GM12891 (cell line): ENCODE results near the gene NRP2.

Experiments used
- PAX5 ChIP-seq: IDR thresholded peaks from 2 replicates; pipeline ENCODE4 v1.6.1; 2011; ENCODE audit warnings: low read length, moderate library complexity, mild to moderate bottlenecking; ENCODE audit not compliant: insufficient read depth, severe bottlenecking
- POLR2A ChIP-seq: IDR thresholded peaks from 2 replicates; pipeline ENCODE4 v1.6.1; 2011; ENCODE audit warnings: low read depth, low read length, control low read depth
- POLR2AphosphoS5 ChIP-seq: IDR thresholded peaks from 2 replicates; pipeline ENCODE4 v1.6.1; 2011; ENCODE audit warnings: low read depth, low read length, control low read depth
- POU2F2 ChIP-seq: IDR thresholded peaks from 2 replicates; pipeline ENCODE4 v1.6.1; 2011; ENCODE audit warnings: low read depth, mild to moderate bottlenecking, control low read depth, low read length, moderate library complexity
- SPI1 ChIP-seq: IDR thresholded peaks from 2 replicates; pipeline ENCODE4 v1.6.1; 2011; ENCODE audit warnings: low read depth, low read length, control low read depth
- TAF1 ChIP-seq: IDR thresholded peaks from 2 replicates; pipeline ENCODE4 v1.6.1; 2011; ENCODE audit warnings: low read depth, low read length, control low read depth

GRCh38 chr2:205708231-205708631 is 25.9 kb downstream of the NRP2 start:
- TF ChIP-seq POLR2A (no peak), POU2F2 (no peak), POLR2AphosphoS5 (no peak), TAF1 (no peak), SPI1 (no peak), PAX5 (no peak)
